Motor neuron (in vitro differentiated cells): ENCODE measurements around the gene CD82. TPM values are rescaled to one million over a fixed set of nuclear protein-coding genes. Genes with fewer than 3 reads are reported as not detected.

Experiments used
- ATAC-seq, 8 experiments: fragments of 200-7000 bp; cut with Tn5 transposase; replicated peaks in 6 of 8; 2 replicates each; pipeline ENCODE4 v1.8.0; 2021; ENCODE audit warnings: mild to moderate bottlenecking in 8 of 8, moderate library complexity in 8 of 8
- H3K27ac ChIP-seq, 2 donors: fragments of 250-450 bp; sonication (Bioruptor Pico); 2 replicates each; pipeline ENCODE4 v1.9.0; 2021; ENCODE audit warnings: antibody characterized with exemption in 2 of 2, mild to moderate bottlenecking in 2 of 2, moderate library complexity in 1 of 2
- H3K4me1 ChIP-seq, 2 donors: fragments of 250-450 bp; sonication (Bioruptor Pico); replicated peaks in 1 of 2; 2 replicates each; pipeline ENCODE4 v1.6.1; 2021; ENCODE audit warnings: antibody characterized with exemption in 2 of 2, mild to moderate bottlenecking in 2 of 2, moderate library complexity in 1 of 2
- H3K4me3 ChIP-seq, 5 donors: fragments of 250-450 bp; sonication (Bioruptor Pico); 2 replicates each; pipeline ENCODE4 v1.9.0; 2021; ENCODE audit warnings: antibody characterized with exemption in 5 of 5, mild to moderate bottlenecking in 5 of 5, moderate library complexity in 4 of 5
- WGBS, 10 experiments: fragments of 450-650 bp; shearing (Covaris generic); methylation state at CpG; one replicate each; pipeline ENCODE4 v1.0.0; 2022; 5-methylcytosine and 5-hydroxymethylcytosine counted together
- in situ Hi-C, 9 experiments: fragments of 400-800 bp; cut with MboI; loops; one replicate each; pipeline ENCODE4 v1.15.0; 2021; ENCODE audit warnings: low sequenced_read_pairs in 9 of 9, low pct_unique_long_range_greater_than_20kb in 2 of 9; ENCODE audit not compliant: unreplicated experiment in 9 of 9
- total RNA-seq, 8 experiments: library from RNA; unstranded; fragments of 300-600 nt; gene quantifications; 2 replicates each; pipeline versions ENCODE4 v1.2.3 to v1.2.4, GENCODE V29; 2022

Gene CD82
- total RNA-seq, 8 experiments from 2014 or later, result 1.3 to 58.4 (median 4.1) TPM

DNA sequence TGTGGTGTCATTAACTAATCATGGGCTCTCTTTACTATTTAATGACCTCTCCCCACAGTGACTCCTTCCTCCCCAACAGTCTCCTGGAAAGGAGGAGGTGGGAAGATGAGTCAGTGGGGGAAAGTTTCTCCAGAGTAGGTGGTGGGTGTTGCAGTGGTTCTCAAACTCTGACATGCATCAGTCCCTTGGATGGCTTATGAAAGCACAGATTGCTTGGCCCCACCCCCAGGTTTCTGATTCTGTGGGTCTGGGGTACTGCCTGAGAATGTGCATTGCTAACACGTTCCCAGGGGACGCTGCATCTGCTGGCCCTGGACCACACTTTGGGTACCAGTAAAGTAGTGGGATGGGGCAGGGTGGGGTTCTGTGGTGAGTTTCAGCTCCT lies 9.8 kb downstream of the CD82 start:
- no peak for ATAC-seq
- Histone ChIP-seq H3K4me3 (no peak overlapping the region), H3K27ac (no peak overlapping the region), H3K4me1 (peaks cover 0 to 8% of the 10 kb centered on the region in 2 donors)
- WGBS, 10 experiments, result 60 to 82% (median 80%) methylated on average over 1 to 2 of the region's 2 CpGs; no CpG with 5 or more reads in 7 of the 10 experiments
- in situ Hi-C loops, result loop anchor here in 1 of 9 experiments (25.0 kb wide), 1 partner anchor 737 kb away; no protein-coding TSS in a partner anchor

- no peak overlapping the region for H3K27ac ChIP-seq
- no peak for ATAC-seq
- H3K4me3 ChIP-seq, result no peak overlapping the region
- in situ Hi-C loops, result loop anchor here in 1 of 9 experiments (25.0 kb wide), 1 partner anchor 736 kb away; no protein-coding TSS in a partner anchor
- H3K4me1 ChIP-seq, result peaks cover 0 to 8% of the 10 kb centered on the region in 2 donors
- 80 to 100% (median 93%) methylated on average over 1 to 3 of the region's 5 CpGs; no CpG with 5 or more reads in 4 of the 10 experiments for WGBS, 10 experiments
Measured at GRCh38 chr11:44575962-44576361, 10.5 kb downstream of the CD82 start.

GRCh38 chr11:44576656-44577055 lies 11.2 kb downstream of the CD82 start:
- Histone ChIP-seq H3K27ac (no peak overlapping the region), H3K4me3 (no peak overlapping the region), H3K4me1 (peaks cover 0 to 8% of the 10 kb centered on the region in 2 donors)
- ATAC-seq, result no peak
- in situ Hi-C loops, result loop anchor here in 1 of 9 experiments (25.0 kb wide), 1 partner anchor 736 kb away; no protein-coding TSS in a partner anchor
- 83 to 100% (median 93%) methylated on average over 1 to 2 of the region's 4 CpGs; no CpG with 5 or more reads in 7 of the 10 experiments for WGBS, 10 experiments

DNA sequence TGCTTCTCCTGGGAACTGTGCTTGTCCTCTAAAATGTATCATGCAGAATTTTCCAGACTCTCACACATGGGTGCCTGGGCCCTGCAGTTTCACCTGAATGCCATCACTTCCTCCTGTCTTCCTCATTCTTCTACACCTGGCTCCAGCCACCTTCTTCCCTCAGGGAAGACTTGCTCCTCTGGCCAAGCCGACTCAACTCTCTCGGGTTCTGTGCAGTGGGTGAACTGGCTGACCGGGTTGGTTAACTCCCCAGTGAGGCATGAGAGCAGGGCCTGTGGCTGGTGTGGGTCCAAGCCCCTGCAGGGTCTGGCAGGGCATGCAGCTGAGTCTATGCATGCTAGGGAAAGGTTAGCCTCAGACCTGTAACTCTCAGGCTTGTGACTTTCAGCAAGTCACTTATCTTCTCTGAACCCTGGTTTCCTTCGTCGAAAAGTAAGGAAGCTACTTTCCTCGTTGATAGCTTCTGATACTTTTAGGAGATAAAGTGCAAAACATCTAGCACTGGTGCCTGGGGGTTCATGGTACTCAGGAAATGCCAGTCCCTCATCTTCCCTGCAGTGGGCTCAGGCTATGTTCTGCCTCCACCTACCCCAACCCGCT lies 11.9 kb downstream of the CD82 start:
- H3K4me1 ChIP-seq, result peaks cover 0 to 8% of the 10 kb centered on the region in 2 donors
- 67 to 100% (median 85%) methylated on average over 1 to 7 of the region's 7 CpGs; no CpG with 5 or more reads in 4 of the 10 experiments for whole genome bisulfite sequencing, 10 experiments
- H3K27ac ChIP-seq, result no peak overlapping the region
- ATAC-seq, result no peak
- no peak overlapping the region for H3K4me3 ChIP-seq
- in situ Hi-C loops, result loop anchor here in 1 of 9 experiments (25.0 kb wide), 1 partner anchor 735 kb away; no protein-coding TSS in a partner anchor

- no peak for ATAC-seq
- in situ Hi-C loops, result loop anchor here in 1 of 9 experiments (25.0 kb wide), 1 partner anchor 734 kb away; no protein-coding TSS in a partner anchor
- WGBS, 10 experiments, result 40 to 100% (median 67%) methylated on average over 1 to 2 of the region's 5 CpGs; no CpG with 5 or more reads in 5 of the 10 experiments
- no peak overlapping the region for H3K4me3 ChIP-seq
- peaks cover 0 to 8% of the 10 kb centered on the region in 2 donors for H3K4me1 ChIP-seq
- H3K27ac ChIP-seq, result no peak overlapping the region
Measured at GRCh38 chr11:44578279-44578678, 12.8 kb downstream of the CD82 start.

GRCh38 chr11:44579302-44579761 lies 13.9 kb downstream of the CD82 start:
- ATAC-seq, result peak in 7 of 8 experiments; percentile 19 to 89 (median 67)
- peaks cover 0 to 8% of the 10 kb centered on the region in 2 donors for H3K4me1 ChIP-seq
- in situ Hi-C loops, result loop anchor here in 1 of 9 experiments (25.0 kb wide), 1 partner anchor 733 kb away; no protein-coding TSS in a partner anchor
- H3K4me3 ChIP-seq, result no peak overlapping the region
- no peak overlapping the region for H3K27ac ChIP-seq
- 40% methylated on average over 1 of the region's 6 CpGs; no CpG with 5 or more reads in 9 of the 10 experiments for WGBS, 10 experiments

DNA sequence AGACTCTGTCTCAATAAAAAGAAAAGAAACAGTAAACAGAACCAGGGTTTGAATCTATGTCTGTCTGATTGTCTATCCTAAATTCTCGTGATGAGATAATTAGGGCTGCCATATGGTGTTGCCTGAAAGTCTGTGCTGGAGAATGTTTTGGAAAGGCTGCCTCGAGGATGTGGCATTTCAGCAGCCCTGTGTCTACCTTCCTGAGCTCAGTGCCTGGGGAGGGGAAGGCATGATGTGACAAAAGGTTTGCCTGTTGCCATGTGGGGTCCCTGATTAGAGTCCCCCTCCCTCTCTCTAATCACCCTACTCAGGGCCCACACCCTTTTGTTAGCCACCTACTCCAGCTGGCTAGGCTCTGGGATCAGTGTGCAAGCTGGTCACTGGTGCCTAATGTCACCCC lies 15.2 kb downstream of the CD82 start:
- Histone ChIP-seq H3K4me1 (peaks cover 0 to 8% of the 10 kb centered on the region in 2 donors), H3K27ac (no peak overlapping the region), H3K4me3 (no peak overlapping the region)
- ATAC-seq, result no peak
- WGBS, 10 experiments, result 79 to 89% (median 80%) methylated on average over 1 to 2 of the region's 2 CpGs; no CpG with 5 or more reads in 7 of the 10 experiments
- in situ Hi-C loops, result loop anchor here in 1 of 9 experiments (25.0 kb wide), 1 partner anchor 732 kb away; no protein-coding TSS in a partner anchor

- Histone ChIP-seq H3K27ac (no peak overlapping the region), H3K4me3 (no peak overlapping the region), H3K4me1 (peaks cover 0 to 8% of the 10 kb centered on the region in 2 donors)
- in situ Hi-C loops, result loop anchor here in 1 of 9 experiments (25.0 kb wide), 1 partner anchor 731 kb away; no protein-coding TSS in a partner anchor
- 36 to 100% (median 76%) methylated on average over 1 to 3 of the region's 3 CpGs; no CpG with 5 or more reads in 4 of the 10 experiments for WGBS, 10 experiments
- peak in 1 of 8 experiments; percentile 19 for ATAC-seq
Measured at GRCh38 chr11:44581246-44581645, 15.8 kb downstream of the CD82 start.

GRCh38 chr11:44582641-44583352 lies 17.3 kb downstream of the CD82 start:
- Histone ChIP-seq H3K27ac (no peak overlapping the region), H3K4me1 (peaks cover 0 to 8% of the 10 kb centered on the region in 2 donors), H3K4me3 (no peak overlapping the region)
- 50 to 100% (median 90%) methylated on average over 1 to 2 of the region's 3 CpGs; no CpG with 5 or more reads in 3 of the 10 experiments for WGBS, 10 experiments
- ATAC-seq, result no peak
- in situ Hi-C loops, result loop anchor here in 1 of 9 experiments (25.0 kb wide), 1 partner anchor 730 kb away; no protein-coding TSS in a partner anchor

DNA sequence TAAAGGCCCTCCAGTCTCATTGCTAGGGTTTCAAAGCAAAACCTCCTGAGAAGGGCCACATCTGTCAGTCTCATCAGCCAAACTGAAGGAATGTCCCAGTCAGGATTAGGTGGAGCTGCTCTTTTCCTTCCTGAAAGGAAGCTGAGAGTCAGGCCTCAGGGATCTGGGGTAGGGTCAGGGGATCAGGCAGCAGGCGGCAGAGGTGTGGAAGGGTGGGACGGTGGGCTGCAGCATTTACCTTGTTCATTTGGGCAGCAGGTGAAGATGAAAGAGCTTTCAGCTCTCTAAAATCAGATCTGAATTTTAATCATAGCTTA lies 17.8 kb downstream of the CD82 start:
- in situ Hi-C loops, result loop anchor here in 1 of 9 experiments (25.0 kb wide), 1 partner anchor 729 kb away; no protein-coding TSS in a partner anchor

GRCh38 chr11:44585421-44585820 lies 20.0 kb downstream of the CD82 start:
- Histone ChIP-seq H3K27ac (no peak overlapping the region), H3K4me3 (no peak overlapping the region), H3K4me1 (no peaks in the 10 kb centered on the region)
- in situ Hi-C loops, result loop anchor here in 1 of 9 experiments (25.0 kb wide), 1 partner anchor 727 kb away; no protein-coding TSS in a partner anchor
- 90 to 100% methylated on average over 2 of the region's 5 CpGs; no CpG with 5 or more reads in 8 of the 10 experiments for WGBS, 10 experiments
- ATAC-seq, result no peak

More for the DNA sequence above, 17.8 kb downstream of the CD82 start:
- H3K27ac ChIP-seq, result no peak overlapping the region
- H3K4me1 ChIP-seq, result peaks cover 0 to 8% of the 10 kb centered on the region in 2 donors
- 93% methylated on average over 2 of the region's 2 CpGs; no CpG with 5 or more reads in 9 of the 10 experiments for WGBS, 10 experiments
- no peak for ATAC-seq
- H3K4me3 ChIP-seq, result no peak overlapping the region

DNA sequence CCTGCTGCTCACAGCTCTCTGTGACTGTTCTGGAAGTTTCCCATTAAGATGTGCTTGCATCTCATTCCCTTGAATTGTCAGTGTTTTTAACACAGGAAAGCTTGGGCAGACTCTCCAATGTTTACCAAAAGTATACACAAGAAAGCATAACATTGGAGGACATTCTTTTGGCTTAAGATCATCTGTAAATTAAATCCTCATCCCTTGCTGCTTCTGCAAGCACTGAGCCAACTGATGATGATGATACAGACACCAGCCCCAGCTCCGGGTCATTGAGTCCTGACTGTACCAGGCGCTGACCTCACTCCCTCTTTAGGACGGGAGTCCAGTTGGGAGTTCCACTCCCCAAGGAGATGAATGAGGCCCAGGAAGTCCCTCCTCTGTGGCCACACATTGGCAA lies 23.8 kb downstream of the CD82 start:
- 51 to 100% (median 68%) methylated on average over 1 to 3 of the region's 3 CpGs; no CpG with 5 or more reads in 4 of the 10 experiments for WGBS, 10 experiments
- H3K27ac ChIP-seq, result no peak overlapping the region
- H3K4me3 ChIP-seq, result no peak overlapping the region
- peak in 1 of 8 experiments; percentile 53 for ATAC-seq
- H3K4me1 ChIP-seq, result no peaks in the 10 kb centered on the region
- in situ Hi-C loops, result loop anchor here in 1 of 9 experiments (25.0 kb wide), 1 partner anchor 723 kb away; no protein-coding TSS in a partner anchor
